Right atrium auricular region (tissue), 2 donors: Measurements from ENCODE around the gene MSGN1. TPM values are rescaled to one million over a fixed set of nuclear protein-coding genes. Genes with fewer than 3 reads are reported as not detected.

ENCODE experiments used
- DNase-seq: peaks from one replicate; pipeline ENCODE4 v3.0.0-alpha.2; 2019; ENCODE audit warnings: low spot score
- H3K27ac ChIP-seq, 2 donors: fragments of 200-600 bp; sonication (generic); 1 replicate in 1 of 2; 2 replicates in 1 of 2; pipeline ENCODE4 v1.5.1; 2016 to 2019
- H3K27me3 ChIP-seq, 2 donors: fragments of 200-600 bp; sonication (generic); one replicate each; pipeline versions ENCODE4 v1.5.1 to v1.6.0; 2017 to 2019
- H3K36me3 ChIP-seq: fragments of 200-600 bp; sonication (generic); one replicate; pipeline ENCODE4 v1.5.1; 2016
- H3K4me1 ChIP-seq, 2 donors: fragments of 200-600 bp; sonication (generic); one replicate each; pipeline versions ENCODE4 v1.5.1 to v1.6.0; 2017 to 2019
- H3K4me3 ChIP-seq, 2 donors: fragments of 200-600 bp; sonication (generic); 1 replicate in 1 of 2; 2 replicates in 1 of 2; pipeline ENCODE4 v1.5.1; 2017 to 2019; ENCODE audit warnings: mild to moderate bottlenecking in 1 of 2, moderate library complexity in 1 of 2
- H3K9me3 ChIP-seq, 2 donors: fragments of 200-600 bp; sonication (generic); one replicate each; pipeline ENCODE4 v1.5.1; 2019
- CTCF ChIP-seq, 2 donors: fragments of 200-600 bp; sonication (generic); IDR thresholded peaks; one replicate each; pipeline ENCODE4 v1.5.1; 2019; ENCODE audit warnings: antibody characterized with exemption in 2 of 2
- total RNA-seq, 2 donors: library from RNA; depleted of rRNA; stranded (reverse); fragments of >200 nt; gene quantifications; one replicate each; pipeline ENCODE4 v1.1.0, GENCODE V29; 2016

MSGN1 gene
- total RNA-seq, 2 donors from 2014 or later: not detected

- TF ChIP-seq CTCF (IDR thresholded peaks at IDR 0.05): no peak
- peaks cover 0 to 16% of the 10 kb centered on the region in 2 donors for H3K4me1 ChIP-seq
- no peaks in the 10 kb centered on the region for H3K27me3 ChIP-seq
- no peaks in the 10 kb centered on the region for H3K9me3 ChIP-seq
- H3K27ac ChIP-seq: peak overlapping the region in 1 of 2 donors; percentile 34
- DNase-seq: peak; percentile 40
- no peak overlapping the region for H3K4me3 ChIP-seq
- no peaks in the 10 kb centered on the region for H3K36me3 ChIP-seq
These were observed 11.1 kb upstream of the MSGN1 start for GRCh38 chr2:17805166-17805565.

- Histone ChIP-seq H3K27ac (peak overlapping the region in 1 of 2 donors; percentile 34), H3K4me1 (peaks cover 0 to 10% of the 10 kb centered on the region in 2 donors), H3K9me3 (no peaks in the 10 kb centered on the region), H3K36me3 (no peaks in the 10 kb centered on the region), H3K4me3 (no peak overlapping the region), H3K27me3 (no peaks in the 10 kb centered on the region)
- DNase-seq: peak; percentile 34
- no peak for TF ChIP-seq CTCF (IDR thresholded peaks at IDR 0.05)
These were observed 10.4 kb upstream of the MSGN1 start for GRCh38 chr2:17805717-17806363.

GRCh38 chr2:17813010-17813741 lies 3.1 kb upstream of the MSGN1 start:
- no peaks in the 10 kb centered on the region for H3K9me3 ChIP-seq
- H3K27me3 ChIP-seq: no peaks in the 10 kb centered on the region
- no peak for DNase-seq
- TF ChIP-seq CTCF (IDR thresholded peaks at IDR 0.05): no peak
- H3K27ac ChIP-seq: peak overlapping the region; percentile 40 to 67
- no peak overlapping the region for H3K4me3 ChIP-seq
- H3K4me1 ChIP-seq: peaks cover 0 to 12% of the 10 kb centered on the region in 2 donors
- no peaks in the 10 kb centered on the region for H3K36me3 ChIP-seq

- H3K27me3 ChIP-seq: no peaks in the 10 kb centered on the region
- peak overlapping the region; percentile 40 to 67 for H3K27ac ChIP-seq
- H3K9me3 ChIP-seq: no peaks in the 10 kb centered on the region
- H3K4me1 ChIP-seq: peaks cover 0 to 12% of the 10 kb centered on the region in 2 donors
- no peak for TF ChIP-seq CTCF (IDR thresholded peaks at IDR 0.05)
- H3K36me3 ChIP-seq: no peaks in the 10 kb centered on the region
- no peak overlapping the region for H3K4me3 ChIP-seq
- DNase-seq: no peak
These were observed 2.4 kb upstream of the MSGN1 start for GRCh38 chr2:17813742-17814473.

- H3K4me1 ChIP-seq: peaks cover 0 to 12% of the 10 kb centered on the region in 2 donors
- TF ChIP-seq CTCF (IDR thresholded peaks at IDR 0.05): no peak
- no peaks in the 10 kb centered on the region for H3K9me3 ChIP-seq
- H3K27ac ChIP-seq: peak overlapping the region in 1 of 2 donors; percentile 67
- no peak overlapping the region for H3K4me3 ChIP-seq
- no peaks in the 10 kb centered on the region for H3K36me3 ChIP-seq
- no peak for DNase-seq
- no peaks in the 10 kb centered on the region for H3K27me3 ChIP-seq
These were observed 1.7 kb upstream of the MSGN1 start for GRCh38 chr2:17814601-17815000.
